ENCODE measurements around the gene CYB5R4.

CYB5R4 gene

DNA sequence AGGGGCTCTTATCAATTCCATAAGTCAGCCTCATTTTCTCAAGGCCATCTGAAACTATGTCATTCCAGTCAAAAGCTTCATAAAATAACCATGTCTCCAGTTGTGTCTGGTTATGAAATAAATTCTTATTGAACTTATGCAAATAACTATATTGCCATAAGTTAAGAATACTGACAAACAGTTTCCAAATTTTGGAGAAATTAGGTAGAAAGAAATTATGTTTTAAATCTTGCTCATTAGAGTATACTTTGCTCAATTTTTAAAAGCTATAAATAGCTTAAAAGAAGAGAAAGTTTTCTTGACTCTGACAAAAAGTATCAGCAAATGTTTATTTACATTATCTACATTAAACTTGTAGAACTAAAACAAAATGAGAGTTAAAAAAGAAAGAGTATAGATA lies 111.1 kb downstream of the CYB5R4 start:
- TF ChIP-seq ZFX (IDR thresholded peaks at IDR 0.05) = no peak
- TF ChIP-seq, protein P1, sequence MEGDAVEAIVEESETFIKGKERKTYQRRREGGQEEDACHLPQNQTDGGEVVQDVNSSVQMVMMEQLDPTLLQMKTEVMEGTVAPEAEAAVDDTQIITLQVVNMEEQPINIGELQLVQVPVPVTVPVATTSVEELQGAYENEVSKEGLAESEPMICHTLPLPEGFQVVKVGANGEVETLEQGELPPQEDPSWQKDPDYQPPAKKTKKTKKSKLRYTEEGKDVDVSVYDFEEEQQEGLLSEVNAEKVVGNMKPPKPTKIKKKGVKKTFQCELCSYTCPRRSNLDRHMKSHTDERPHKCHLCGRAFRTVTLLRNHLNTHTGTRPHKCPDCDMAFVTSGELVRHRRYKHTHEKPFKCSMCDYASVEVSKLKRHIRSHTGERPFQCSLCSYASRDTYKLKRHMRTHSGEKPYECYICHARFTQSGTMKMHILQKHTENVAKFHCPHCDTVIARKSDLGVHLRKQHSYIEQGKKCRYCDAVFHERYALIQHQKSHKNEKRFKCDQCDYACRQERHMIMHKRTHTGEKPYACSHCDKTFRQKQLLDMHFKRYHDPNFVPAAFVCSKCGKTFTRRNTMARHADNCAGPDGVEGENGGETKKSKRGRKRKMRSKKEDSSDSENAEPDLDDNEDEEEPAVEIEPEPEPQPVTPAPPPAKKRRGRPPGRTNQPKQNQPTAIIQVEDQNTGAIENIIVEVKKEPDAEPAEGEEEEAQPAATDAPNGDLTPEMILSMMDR (conservative IDR thresholded peaks at IDR 0.05) = no peak

DNA sequence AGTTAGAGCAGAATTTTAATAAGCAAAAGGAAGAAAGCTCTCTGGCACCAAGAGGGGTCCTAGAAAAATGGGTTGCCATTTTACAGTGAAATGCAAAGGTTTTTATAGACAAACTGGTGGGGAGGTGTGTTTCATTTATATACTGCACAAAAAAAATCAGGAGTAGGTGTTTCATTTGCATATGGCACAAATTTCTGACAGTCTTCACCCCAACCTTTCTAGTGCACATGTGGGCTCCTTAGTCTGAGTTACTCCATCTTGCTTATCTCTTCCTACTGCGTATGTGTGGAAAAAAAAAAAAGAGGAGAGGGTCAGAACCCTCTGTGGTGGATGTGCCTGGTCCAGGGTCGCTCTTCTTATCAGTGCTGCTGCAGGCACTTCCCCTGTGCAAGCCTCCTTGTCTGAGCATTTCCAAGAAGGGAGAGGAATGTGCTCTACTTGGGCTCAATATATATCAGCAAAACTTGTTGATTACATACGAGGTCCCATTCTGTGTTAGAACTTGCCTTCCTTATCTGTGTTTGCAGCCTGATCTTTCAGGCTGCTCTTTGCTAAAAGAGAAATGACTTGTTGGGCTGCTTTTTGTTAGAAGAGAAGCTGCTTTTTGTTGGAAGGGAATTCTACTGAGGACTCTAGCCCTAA lies 115.0 kb downstream of the CYB5R4 start:
- H3K27ac ChIP-seq = no peak overlapping the region

More for the DNA sequence above, 111.1 kb downstream of the CYB5R4 start:
- H3K27ac ChIP-seq = no peak overlapping the region

DNA sequence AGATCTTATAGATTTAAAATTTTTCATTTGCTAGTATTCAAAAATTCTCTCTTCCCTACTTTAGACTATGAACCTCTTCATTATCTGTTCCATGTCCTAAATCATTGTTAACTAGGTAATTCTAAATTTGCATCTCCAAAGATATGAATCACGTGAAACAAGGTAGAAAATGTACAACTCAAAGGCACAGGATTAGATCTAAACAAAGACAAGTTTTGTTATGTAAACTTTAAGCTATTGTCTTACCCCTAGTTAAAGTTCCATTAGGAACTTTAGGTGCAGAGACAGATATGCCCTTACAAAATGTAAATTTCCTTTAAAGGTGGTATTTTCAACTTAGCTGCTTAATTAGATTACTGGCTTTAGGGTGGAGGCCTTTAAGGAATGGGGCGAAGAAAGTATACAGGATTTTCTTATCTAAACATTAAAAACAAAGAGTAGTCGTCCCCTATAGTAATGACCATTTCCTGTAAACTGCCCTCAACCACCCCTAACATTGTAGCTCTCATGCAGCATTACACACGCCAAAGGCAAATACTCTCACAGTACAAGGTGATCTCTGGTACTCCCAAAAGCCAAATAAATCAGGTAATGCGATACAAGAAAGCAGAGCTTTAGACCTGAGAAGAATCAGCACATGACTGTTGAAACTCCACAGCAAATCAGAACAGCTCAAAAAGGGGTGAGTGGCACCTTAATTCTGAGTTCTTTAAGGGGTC lies 116.7 kb downstream of the CYB5R4 start:
- no peak for TF ChIP-seq ZFX (IDR thresholded peaks at IDR 0.05)
- TF ChIP-seq, protein P1 (conservative IDR thresholded peaks at IDR 0.05) = no peak

More for the DNA sequence above, 115.0 kb downstream of the CYB5R4 start:
- TF ChIP-seq, protein P1 (conservative IDR thresholded peaks at IDR 0.05) = no peak
- TF ChIP-seq ZFX (IDR thresholded peaks at IDR 0.05) = no peak

DNA sequence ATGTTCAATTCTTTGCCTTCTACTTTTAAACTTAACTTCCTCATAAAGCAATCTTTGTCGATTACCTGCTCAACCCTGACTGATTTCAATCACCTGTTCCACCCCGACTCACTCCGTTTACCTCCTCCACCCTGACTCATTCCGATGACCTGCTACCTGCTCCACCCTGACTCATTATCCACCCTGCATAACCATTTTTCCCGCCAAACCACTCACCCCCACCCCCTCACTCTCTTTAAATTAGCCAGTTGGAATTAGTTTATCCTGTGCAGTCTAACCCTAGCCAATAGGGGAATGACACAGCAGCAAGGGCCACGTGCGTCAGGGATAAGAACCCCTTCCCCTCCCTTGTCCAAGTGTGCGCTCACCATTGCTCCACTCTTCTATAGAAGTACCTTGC lies 117.4 kb downstream of the CYB5R4 start:
- no peak overlapping the region for H3K27ac ChIP-seq
- no peak for TF ChIP-seq ZFX (IDR thresholded peaks at IDR 0.05)
- TF ChIP-seq, protein P1 (conservative IDR thresholded peaks at IDR 0.05) = no peak

More for the DNA sequence above, 116.7 kb downstream of the CYB5R4 start:
- H3K27ac ChIP-seq = no peak overlapping the region

DNA sequence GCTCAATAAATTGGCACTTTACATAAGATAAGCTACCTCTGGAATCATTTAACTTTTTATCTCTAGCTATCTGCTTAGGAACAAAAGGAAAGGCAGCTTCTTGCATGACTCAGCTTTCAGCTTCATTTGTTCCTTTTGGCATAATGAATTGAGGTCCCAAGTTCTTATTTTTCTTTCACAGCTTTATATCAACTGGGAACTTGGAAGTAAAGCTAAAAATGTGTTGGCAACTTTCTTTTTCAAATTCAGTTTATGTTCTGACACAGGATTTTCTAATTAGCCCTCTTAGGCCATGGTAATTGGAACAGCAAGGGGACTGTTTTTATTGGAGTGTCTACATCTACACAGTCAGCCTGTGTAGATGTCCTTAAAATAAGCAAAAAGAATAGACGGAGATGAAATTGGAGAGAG lies 118.8 kb downstream of the CYB5R4 start:
- no peak overlapping the region for H3K27ac ChIP-seq
- TF ChIP-seq, protein P1 (conservative IDR thresholded peaks at IDR 0.05) = no peak
- TF ChIP-seq ZFX (IDR thresholded peaks at IDR 0.05) = no peak

DNA sequence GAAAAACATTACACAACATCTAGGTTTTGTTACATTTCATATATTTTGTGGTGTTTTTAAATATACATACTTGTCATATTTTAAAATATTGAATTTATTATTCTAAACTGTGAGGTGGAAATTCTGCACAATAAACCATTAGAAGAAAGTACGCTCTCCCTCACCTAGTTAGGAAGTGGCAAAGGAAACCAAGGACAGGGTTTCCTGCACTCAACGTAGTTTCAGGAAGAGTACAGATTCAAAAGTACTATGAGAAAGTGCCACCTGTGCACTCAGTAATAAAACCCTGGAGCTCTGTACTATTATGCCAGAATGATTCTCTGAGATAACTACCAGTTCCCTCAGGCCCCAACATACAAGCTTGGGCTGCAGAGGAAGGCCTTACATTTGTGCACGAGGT lies 119.5 kb downstream of the CYB5R4 start:
- no peak overlapping the region for H3K27ac ChIP-seq
- no peak for TF ChIP-seq ZFX (IDR thresholded peaks at IDR 0.05)
- TF ChIP-seq, protein P1 (conservative IDR thresholded peaks at IDR 0.05) = no peak

DNA sequence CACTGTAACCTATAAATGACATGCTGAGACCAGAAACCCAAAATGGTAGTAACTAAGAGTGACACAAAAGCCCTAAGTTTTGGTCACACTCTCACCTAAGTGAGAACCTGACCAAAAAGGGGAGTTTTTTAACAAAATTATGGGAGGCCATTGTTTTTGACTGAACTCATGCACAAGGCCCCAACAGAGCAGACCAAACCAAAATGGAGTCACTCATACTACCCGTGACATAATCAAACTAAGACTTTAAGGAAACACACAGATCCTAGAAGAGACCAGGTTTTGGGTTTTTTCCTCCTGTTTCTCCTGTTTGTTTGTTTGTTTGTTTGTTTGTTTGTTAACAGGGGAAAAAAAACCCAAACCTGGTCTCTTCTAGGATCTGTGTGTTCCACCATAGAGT lies 124.9 kb downstream of the CYB5R4 start:
- no peak overlapping the region for H3K27ac ChIP-seq
- TF ChIP-seq, protein P1 (conservative IDR thresholded peaks at IDR 0.05) = no peak
- TF ChIP-seq ZFX (IDR thresholded peaks at IDR 0.05) = no peak

Data from C4-2B (cell line).